ENCODE results near the gene LARGE1.

Gene LARGE1

GRCh38 chr22:33553493-33553892 is 366.8 kb downstream of the LARGE1 start:
- Histone ChIP-seq H3K27ac (replicated peaks) (no peak overlapping the region), H3K4me3 (replicated peaks; ENCODE audit: insufficient read depth, low read length) (no peak overlapping the region), H3K27me3 (ENCODE audit: insufficient read depth, poor library complexity, severe bottlenecking) (no peaks in the 10 kb centered on the region)
- no peak for DNase-seq (ENCODE audit: low read depth in 1 of 2, low spot score in 1 of 2)
- TF ChIP-seq SPI1 (IDR thresholded peaks at IDR 0.05; ENCODE audit: borderline replicate concordance, low read depth), result no peak
- no peak for TF ChIP-seq POLR2AphosphoS5 (IDR thresholded peaks at IDR 0.05; ENCODE audit: low read depth)

GRCh38 chr22:33544707-33545106 is 375.6 kb downstream of the LARGE1 start:
- DNase-seq (ENCODE audit: low read depth in 1 of 2, low spot score in 1 of 2), result no peak
- Histone ChIP-seq H3K27me3 (ENCODE audit: insufficient read depth, poor library complexity, severe bottlenecking) (no peaks in the 10 kb centered on the region), H3K4me3 (replicated peaks; ENCODE audit: insufficient read depth, low read length) (no peak overlapping the region), H3K27ac (replicated peaks) (no peak overlapping the region)
- TF ChIP-seq GABPA (IDR thresholded peaks at IDR 0.05; ENCODE audit: low read depth) (no peak), POLR2AphosphoS5 (IDR thresholded peaks at IDR 0.05; ENCODE audit: low read depth) (no peak), REST (IDR thresholded peaks at IDR 0.05; ENCODE audit: insufficient replicate concordance, low read depth) (no peak), CTCF (IDR thresholded peaks at IDR 0.05; ENCODE audit: insufficient read depth, low read length) (no peak), SPI1 (IDR thresholded peaks at IDR 0.05; ENCODE audit: borderline replicate concordance, low read depth) (no peak)

GRCh38 chr22:33542722-33543121 is 377.6 kb downstream of the LARGE1 start:
- H3K4me3 ChIP-seq (replicated peaks; ENCODE audit: insufficient read depth, low read length), result no peak overlapping the region
- DNase-seq (ENCODE audit: low read depth in 1 of 2, low spot score in 1 of 2), result no peak
- no peak overlapping the region for H3K27ac ChIP-seq (replicated peaks)
- H3K27me3 ChIP-seq (ENCODE audit: insufficient read depth, poor library complexity, severe bottlenecking), result no peaks in the 10 kb centered on the region
- no peak for TF ChIP-seq CTCF (IDR thresholded peaks at IDR 0.05; ENCODE audit: insufficient read depth, low read length)
- no peak for TF ChIP-seq GABPA (IDR thresholded peaks at IDR 0.05; ENCODE audit: low read depth)
- TF ChIP-seq SPI1 (IDR thresholded peaks at IDR 0.05; ENCODE audit: borderline replicate concordance, low read depth), result no peak
- TF ChIP-seq REST (IDR thresholded peaks at IDR 0.05; ENCODE audit: insufficient replicate concordance, low read depth), result no peak
- TF ChIP-seq POLR2AphosphoS5 (IDR thresholded peaks at IDR 0.05; ENCODE audit: low read depth), result no peak

GRCh38 chr22:33542153-33542552 is 378.1 kb downstream of the LARGE1 start:
- no peak for DNase-seq (ENCODE audit: low read depth in 1 of 2, low spot score in 1 of 2)
- Histone ChIP-seq H3K27ac (replicated peaks) (no peak overlapping the region), H3K27me3 (ENCODE audit: insufficient read depth, poor library complexity, severe bottlenecking) (no peaks in the 10 kb centered on the region), H3K4me3 (replicated peaks; ENCODE audit: insufficient read depth, low read length) (no peak overlapping the region)
- no peak for TF ChIP-seq CTCF (IDR thresholded peaks at IDR 0.05; ENCODE audit: insufficient read depth, low read length)
